Subcutaneous abdominal adipose tissue (tissue), 5 donors: ENCODE measurements around the gene SNX25.

ENCODE experiments used
- H3K27ac ChIP-seq: one replicate; pipeline ENCODE4 v1.7.0; 2013; ENCODE audit warnings: low read depth, mild to moderate bottlenecking, inconsistent platforms, low read length, moderate library complexity
- H3K27me3 ChIP-seq, 5 donors: one replicate each; pipeline ENCODE4 v1.7.0; 2013; ENCODE audit warnings: low read length in 5 of 5, inconsistent platforms in 1 of 5; ENCODE audit not compliant: control insufficient read depth in 5 of 5, insufficient read depth in 4 of 5
- H3K36me3 ChIP-seq, 5 donors: one replicate each; pipeline ENCODE4 v1.7.0; 2013; ENCODE audit warnings: low read length in 5 of 5; ENCODE audit not compliant: control insufficient read depth in 5 of 5, insufficient read depth in 5 of 5
- H3K4me1 ChIP-seq, 5 donors: one replicate each; pipeline ENCODE4 v1.7.0; 2013; ENCODE audit warnings: low read length in 5 of 5, mild to moderate bottlenecking in 3 of 5, moderate library complexity in 1 of 5; ENCODE audit not compliant: control insufficient read depth in 5 of 5, insufficient read depth in 5 of 5
- H3K4me3 ChIP-seq, 5 donors: one replicate each; pipeline ENCODE4 v1.7.0; 2013; ENCODE audit warnings: low read length in 5 of 5, low read depth in 1 of 5
- H3K9ac ChIP-seq, 5 donors: one replicate each; pipeline ENCODE4 v1.7.0; 2013; ENCODE audit warnings: low read length in 5 of 5, mild to moderate bottlenecking in 4 of 5, moderate library complexity in 3 of 5
- H3K9me3 ChIP-seq, 5 donors: one replicate each; pipeline ENCODE4 v1.7.0; 2013; ENCODE audit warnings: low read length in 5 of 5; ENCODE audit not compliant: control insufficient read depth in 5 of 5
- donor health status: healthy.
- donor health status: healthy.
- donor health status: healthy.
- donor health status: healthy.
- donor health status: healthy.

SNX25 gene

DNA sequence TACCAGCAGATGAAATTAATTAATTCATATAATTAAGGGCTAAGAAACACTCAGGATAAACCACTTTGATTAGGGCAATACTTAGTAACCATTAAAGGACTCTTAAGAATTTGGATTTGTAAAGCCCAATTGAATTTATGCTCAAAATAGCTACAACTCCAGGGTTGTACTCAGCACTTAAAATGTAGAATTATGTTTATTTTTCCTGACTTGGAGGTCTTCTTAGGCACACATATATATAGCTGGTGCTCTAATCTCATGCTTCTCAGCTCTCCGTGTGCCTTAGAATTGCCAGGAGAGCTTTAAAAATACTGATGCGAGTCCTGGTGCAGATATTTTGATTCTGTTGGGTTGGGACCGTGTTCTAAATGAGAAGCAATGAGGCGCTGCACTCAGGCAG lies 77.6 kb downstream of the SNX25 start:
- Histone ChIP-seq H3K4me3 (no peak overlapping the region), H3K27ac (no peak overlapping the region), H3K9ac (no peak overlapping the region), H3K9me3 (no peaks in the 10 kb centered on the region), H3K27me3 (no peaks in the 10 kb centered on the region), H3K4me1 (peaks cover 0 to 2% (median 0%) of the 10 kb centered on the region in 5 donors), H3K36me3 (peaks cover 0 to 20% (median 7%) of the 10 kb centered on the region in 5 donors)

GRCh38 chr4:185290018-185290607 lies 80.7 kb downstream of the SNX25 start:
- Histone ChIP-seq H3K9ac (no peak overlapping the region), H3K27ac (no peak overlapping the region), H3K4me3 (no peak overlapping the region), H3K27me3 (no peaks in the 10 kb centered on the region), H3K9me3 (no peaks in the 10 kb centered on the region), H3K36me3 (peaks cover 6 to 23% (median 13%) of the 10 kb centered on the region in 5 donors), H3K4me1 (peaks cover 0 to 2% (median 0%) of the 10 kb centered on the region in 5 donors)

- no peaks in the 10 kb centered on the region for H3K9me3 ChIP-seq
- H3K36me3 ChIP-seq = peaks cover 6 to 23% (median 13%) of the 10 kb centered on the region in 5 donors
- no peak overlapping the region for H3K27ac ChIP-seq
- no peaks in the 10 kb centered on the region for H3K27me3 ChIP-seq
- H3K4me3 ChIP-seq = no peak overlapping the region
- peaks cover 0 to 2% (median 0%) of the 10 kb centered on the region in 5 donors for H3K4me1 ChIP-seq
- no peak overlapping the region for H3K9ac ChIP-seq
Observed at GRCh38 chr4:185290656-185291055, 81.3 kb downstream of the SNX25 start.

DNA sequence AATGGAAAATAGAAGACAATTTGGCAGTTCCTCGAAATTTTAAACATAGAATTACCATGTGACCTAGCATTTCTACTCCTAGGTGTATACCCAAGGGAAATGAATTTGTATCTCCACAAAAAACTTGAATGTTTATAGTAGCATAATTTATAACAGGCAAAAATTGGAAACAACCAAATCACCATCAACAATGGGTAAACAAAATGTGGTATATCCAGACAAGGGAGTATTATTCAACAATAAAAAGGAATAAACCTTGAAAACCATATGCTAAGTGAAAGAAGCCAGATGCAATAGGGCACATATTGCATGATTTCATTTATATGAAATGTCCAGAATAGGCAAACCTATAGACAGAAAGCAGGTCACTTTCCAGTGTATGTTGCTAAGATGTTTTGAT lies 83.8 kb downstream of the SNX25 start:
- Histone ChIP-seq H3K4me3 (no peak overlapping the region), H3K4me1 (peaks cover 0 to 2% (median 0%) of the 10 kb centered on the region in 5 donors), H3K9ac (no peak overlapping the region), H3K36me3 (peaks cover 6 to 23% (median 18%) of the 10 kb centered on the region in 5 donors), H3K27ac (no peak overlapping the region), H3K27me3 (no peaks in the 10 kb centered on the region), H3K9me3 (no peaks in the 10 kb centered on the region)

DNA sequence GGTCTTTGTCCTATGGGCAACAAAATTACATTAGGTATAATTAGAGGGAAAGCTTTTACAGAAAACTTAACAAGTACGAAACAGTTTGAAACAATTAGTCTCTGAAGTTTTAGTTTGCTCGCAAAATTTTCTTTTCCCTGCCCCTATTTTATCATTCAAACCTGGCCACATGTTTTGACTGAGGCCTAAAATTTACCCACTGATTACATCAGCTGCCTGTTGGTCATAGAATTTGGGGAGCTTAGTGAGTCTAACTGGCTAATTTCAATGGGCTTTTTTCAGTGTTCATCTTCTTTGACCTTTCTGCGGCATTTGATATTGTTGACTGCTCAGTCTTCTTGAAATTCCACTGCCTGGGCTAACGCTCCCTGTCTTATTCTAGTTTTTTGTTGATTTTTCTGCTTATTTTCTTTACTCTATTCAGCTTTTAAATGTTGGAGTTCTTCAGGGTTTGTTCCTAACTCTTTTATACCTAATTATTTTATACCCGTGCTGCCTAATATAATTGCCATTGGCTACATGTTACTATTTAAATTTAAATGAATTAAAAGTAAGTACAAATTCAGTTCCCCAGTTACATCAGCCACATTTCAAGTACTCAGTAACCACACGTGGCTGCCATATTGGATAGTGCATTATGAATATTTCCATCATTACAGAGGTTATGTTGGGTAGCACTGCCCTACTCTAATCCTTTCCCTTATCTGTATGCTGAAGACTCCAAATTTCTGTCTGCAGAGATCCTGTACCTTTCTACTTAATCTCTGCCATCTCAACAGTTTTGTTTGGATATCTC lies 87.5 kb downstream of the SNX25 start:
- no peaks in the 10 kb centered on the region for H3K4me1 ChIP-seq
- no peak overlapping the region for H3K9ac ChIP-seq
- no peak overlapping the region for H3K4me3 ChIP-seq
- no peaks in the 10 kb centered on the region for H3K27me3 ChIP-seq
- H3K9me3 ChIP-seq = no peaks in the 10 kb centered on the region
- peaks cover 4 to 13% (median 9%) of the 10 kb centered on the region in 5 donors for H3K36me3 ChIP-seq
- H3K27ac ChIP-seq = no peak overlapping the region

DNA sequence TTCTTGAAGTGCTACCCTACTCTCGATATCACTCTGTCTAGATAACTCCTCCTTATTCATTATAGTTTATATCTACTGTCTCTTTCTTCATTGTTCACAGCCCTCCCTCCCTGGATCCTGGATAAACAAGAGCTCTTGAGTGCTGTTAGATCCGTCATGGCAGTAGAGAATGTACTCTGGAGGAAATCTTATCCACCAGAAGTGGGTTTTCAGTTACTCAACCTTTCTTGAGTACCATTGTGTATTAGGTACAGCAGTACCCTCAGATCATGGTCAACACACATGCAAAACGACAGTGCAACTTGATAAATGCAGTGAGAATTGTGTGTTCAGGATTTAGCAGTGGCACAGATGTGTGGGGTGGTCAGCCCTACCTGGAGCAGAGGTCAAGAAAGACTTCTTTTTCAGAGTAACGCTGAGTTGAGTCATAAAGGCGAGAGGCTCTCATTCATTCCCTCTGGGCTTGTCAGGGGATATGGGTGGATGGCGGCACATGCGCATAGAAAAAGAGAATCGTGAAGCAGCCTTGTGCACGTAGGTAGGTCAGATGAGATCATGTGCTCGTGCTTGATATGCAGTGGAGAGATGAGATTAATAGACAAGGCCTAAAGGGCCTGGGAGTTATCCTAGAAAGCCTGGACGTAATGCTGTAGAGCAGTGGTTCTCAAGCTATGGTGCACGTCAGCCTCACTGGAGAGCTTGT lies 89.5 kb downstream of the SNX25 start:
- Histone ChIP-seq H3K4me3 (no peak overlapping the region), H3K9ac (no peak overlapping the region), H3K27me3 (no peaks in the 10 kb centered on the region), H3K9me3 (no peaks in the 10 kb centered on the region), H3K27ac (no peak overlapping the region), H3K36me3 (peaks cover 0 to 9% (median 5%) of the 10 kb centered on the region in 5 donors), H3K4me1 (no peaks in the 10 kb centered on the region)

DNA sequence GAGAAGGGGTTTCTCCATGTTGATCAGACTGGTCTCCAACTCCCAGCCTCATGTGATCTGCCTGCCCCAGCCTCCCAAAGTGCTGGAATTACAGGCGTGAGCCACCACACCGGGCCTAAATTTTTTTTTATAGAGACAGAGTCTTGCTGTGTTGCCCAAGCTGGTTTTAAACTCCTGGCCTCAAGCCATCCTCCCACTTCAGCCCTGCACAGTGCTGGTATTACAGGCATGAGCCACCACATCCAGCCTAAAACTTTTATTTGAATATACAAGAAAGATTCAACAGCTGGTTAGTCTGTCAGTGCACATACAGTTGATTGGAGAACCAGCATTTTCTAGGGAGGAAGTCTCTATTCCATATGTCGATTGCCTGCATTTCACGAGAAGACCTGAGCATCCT lies 95.1 kb downstream of the SNX25 start:
- Histone ChIP-seq H3K4me3 (no peak overlapping the region), H3K9me3 (no peaks in the 10 kb centered on the region), H3K36me3 (peaks cover 0 to 8% (median 0%) of the 10 kb centered on the region in 5 donors), H3K27me3 (no peaks in the 10 kb centered on the region), H3K4me1 (no peaks in the 10 kb centered on the region), H3K9ac (no peak overlapping the region), H3K27ac (no peak overlapping the region)

- no peak overlapping the region for H3K9ac ChIP-seq
- H3K4me3 ChIP-seq = no peak overlapping the region
- H3K27ac ChIP-seq = no peak overlapping the region
- no peaks in the 10 kb centered on the region for H3K4me1 ChIP-seq
- no peaks in the 10 kb centered on the region for H3K27me3 ChIP-seq
- H3K36me3 ChIP-seq = peaks cover 0 to 8% (median 0%) of the 10 kb centered on the region in 5 donors
- no peaks in the 10 kb centered on the region for H3K9me3 ChIP-seq
Observed at GRCh38 chr4:185304944-185305690, 95.7 kb downstream of the SNX25 start.

- Histone ChIP-seq H3K27me3 (no peaks in the 10 kb centered on the region), H3K4me1 (no peaks in the 10 kb centered on the region), H3K4me3 (no peak overlapping the region), H3K9me3 (no peaks in the 10 kb centered on the region), H3K36me3 (peaks cover 0 to 16% (median 4%) of the 10 kb centered on the region in 5 donors), H3K9ac (no peak overlapping the region), H3K27ac (no peak overlapping the region)
Observed at GRCh38 chr4:185305979-185306442, 96.6 kb downstream of the SNX25 start.
